Epithelial cell of umbilical artery (primary cell): ENCODE measurements around the gene SLAMF1. TPM values are rescaled to one million over a fixed set of nuclear protein-coding genes. Genes with fewer than 3 reads are reported as not detected.

Source experiments
- total RNA-seq: library from RNA; depleted of rRNA; stranded (reverse); fragments of >200 nt; gene quantifications from 2 replicates; pipeline ENCODE4 v1.2.3, GENCODE V29; 2014

Gene SLAMF1, protein sequence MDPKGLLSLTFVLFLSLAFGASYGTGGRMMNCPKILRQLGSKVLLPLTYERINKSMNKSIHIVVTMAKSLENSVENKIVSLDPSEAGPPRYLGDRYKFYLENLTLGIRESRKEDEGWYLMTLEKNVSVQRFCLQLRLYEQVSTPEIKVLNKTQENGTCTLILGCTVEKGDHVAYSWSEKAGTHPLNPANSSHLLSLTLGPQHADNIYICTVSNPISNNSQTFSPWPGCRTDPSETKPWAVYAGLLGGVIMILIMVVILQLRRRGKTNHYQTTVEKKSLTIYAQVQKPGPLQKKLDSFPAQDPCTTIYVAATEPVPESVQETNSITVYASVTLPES
- total RNA-seq = not detected in 2 replicates

DNA sequence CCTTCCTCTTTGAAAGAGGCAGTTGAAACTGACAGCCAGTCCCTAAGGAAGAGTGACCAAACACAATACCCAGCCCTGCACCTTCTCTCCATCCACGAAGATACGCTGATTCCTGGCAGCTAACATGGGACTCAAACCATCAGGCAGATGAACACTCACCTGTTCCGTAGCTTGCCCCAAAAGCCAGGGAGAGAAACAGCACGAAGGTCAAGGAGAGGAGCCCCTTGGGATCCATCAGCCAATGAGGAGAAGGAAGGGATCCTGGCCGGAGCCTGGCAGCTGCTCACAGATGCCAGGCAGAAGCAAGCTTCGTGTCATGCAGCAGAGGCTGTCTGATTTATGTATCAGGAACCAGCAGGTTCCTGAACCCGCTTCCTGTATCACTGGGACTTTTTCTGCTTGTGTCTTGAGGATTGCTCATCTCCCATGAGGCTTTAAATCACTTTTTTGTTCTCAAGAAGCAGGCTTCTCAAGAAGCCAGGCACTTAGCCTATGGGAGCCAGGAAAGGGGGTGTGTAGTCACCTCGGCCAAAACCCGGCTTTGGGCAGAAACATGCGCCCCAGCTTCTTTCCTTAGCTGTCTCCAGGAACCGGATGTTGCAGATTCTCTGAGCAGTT, at the start of gene SLAMF1:
SLAMF1 (minus strand) TSS at position 334 of the 618 bp plus-strand sequence; CDS start at position 235, 99 bp downstream.

DNA sequence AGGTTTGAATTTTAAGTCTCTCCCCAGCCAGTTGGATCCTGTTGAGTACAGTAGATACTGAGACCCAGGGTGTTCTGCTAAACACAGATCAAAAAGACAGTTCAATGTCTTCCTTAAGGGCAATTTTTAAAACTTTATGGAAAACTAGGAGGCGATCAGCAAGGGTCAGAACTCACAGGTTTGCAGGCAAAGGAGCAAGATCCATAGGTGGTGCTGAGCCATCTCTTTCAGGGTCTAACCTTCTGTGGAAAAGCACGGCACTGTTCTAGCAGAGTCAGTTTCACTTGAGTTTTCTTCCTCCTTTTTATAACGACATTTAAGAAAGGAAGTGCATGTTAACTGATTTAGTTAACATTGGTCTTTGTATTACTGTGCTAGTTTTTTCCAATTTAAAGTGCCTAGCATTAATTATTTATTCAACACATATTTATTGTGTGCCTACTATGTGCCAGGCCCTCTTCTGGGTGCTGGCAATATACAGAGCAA, 67.6 kb downstream of the SLAMF1 start, which contains the start of gene CD84:
CD84 (minus strand) TSS at position 281 of the 486 bp plus-strand sequence; CDS start at position 222, 59 bp downstream.

Other genes starting within 250 kb of the SLAMF1 start
- gene VANGL2, start 246.5 kb downstream of the SLAMF1 start, total RNA-seq = not detected in 2 replicates
- gene SLAMF6, start 123.8 kb downstream of the SLAMF1 start, total RNA-seq = not detected in 2 replicates
- gene CD84, start 67.5 kb downstream of the SLAMF1 start, total RNA-seq = not detected in 2 replicates
- gene CD48, start 64.8 kb upstream of the SLAMF1 start, total RNA-seq = not detected in 2 replicates
- not detected in 2 replicates for gene SLAMF7, start 92.2 kb upstream of the SLAMF1 start, total RNA-seq
- gene LY9, start 149.1 kb upstream of the SLAMF1 start, total RNA-seq = not detected in 2 replicates
- not detected in 2 replicates for gene CD244, start 215.8 kb upstream of the SLAMF1 start, total RNA-seq
- gene ITLN1, start 238.1 kb upstream of the SLAMF1 start, total RNA-seq = not detected in 2 replicates